ENCODE results near the gene ATP6V0B. TPM values are rescaled to one million over a fixed set of nuclear protein-coding genes. Genes with fewer than 3 reads are reported as not detected.

Gene ATP6V0B
- total RNA-seq, 1 donor from 2014 or later = 205 TPM

- Histone ChIP-seq H3K4me1 (peaks cover 63% of the 10 kb centered on the region), H3K4me3 (peak overlapping the region; percentile 81), H3K27me3 (ENCODE audit: low read depth) (no peaks in the 10 kb centered on the region), H3K36me3 (peaks cover 40% of the 10 kb centered on the region), H3K9me3 (no peaks in the 10 kb centered on the region), H3K27ac (peak overlapping the region; percentile 97)
- DNase-seq = no peak
- no peak for ATAC-seq
- no peak for TF ChIP-seq CTCF (IDR thresholded peaks at IDR 0.05)
- intact Hi-C loops (cut with DNase I) = no loop called here
These were observed 748 bp upstream of the ATP6V0B start for GRCh38 chr1:43973981-43974442.

- Histone ChIP-seq H3K27me3 (ENCODE audit: low read depth) (no peaks in the 10 kb centered on the region), H3K27ac (peak overlapping the region; percentile 97), H3K9me3 (no peaks in the 10 kb centered on the region), H3K4me3 (peak overlapping the region; percentile 81), H3K4me1 (peaks cover 62% of the 10 kb centered on the region), H3K36me3 (peaks cover 40% of the 10 kb centered on the region)
- ATAC-seq (peak; percentile 66 to 72), DNase-seq (peak; percentile 91)
- intact Hi-C loops (cut with DNase I) = no loop called here
- no peak for TF ChIP-seq CTCF (IDR thresholded peaks at IDR 0.05)
These were observed 645 bp downstream of the ATP6V0B start for GRCh38 chr1:43975249-43975961.

- no peak overlapping the region for H3K27ac ChIP-seq
- no peak for ATAC-seq
- intact Hi-C loops (cut with DNase I) = no loop called here
- H3K4me1 ChIP-seq = peaks cover 56% of the 10 kb centered on the region
- DNase-seq = no peak
- peak overlapping the region; percentile 81 for H3K4me3 ChIP-seq
- no peaks in the 10 kb centered on the region for H3K27me3 ChIP-seq (ENCODE audit: low read depth)
- H3K36me3 ChIP-seq = peaks cover 40% of the 10 kb centered on the region
- H3K9me3 ChIP-seq = no peaks in the 10 kb centered on the region
- no peak for TF ChIP-seq CTCF (IDR thresholded peaks at IDR 0.05)
These were observed 1.3 kb downstream of the ATP6V0B start for GRCh38 chr1:43976045-43976444.

GRCh38 chr1:43976890-43977289, 2.1 kb downstream of the ATP6V0B start:
- Histone ChIP-seq H3K9me3 (no peaks in the 10 kb centered on the region), H3K27me3 (ENCODE audit: low read depth) (no peaks in the 10 kb centered on the region), H3K4me3 (peak overlapping the region; percentile 11), H3K27ac (no peak overlapping the region), H3K4me1 (peaks cover 51% of the 10 kb centered on the region), H3K36me3 (peaks cover 34% of the 10 kb centered on the region)
- ATAC-seq = no peak
- no peak for TF ChIP-seq CTCF (IDR thresholded peaks at IDR 0.05)
- DNase-seq = no peak
- intact Hi-C loops (cut with DNase I) = no loop called here

GRCh38 chr1:43977376-43978263, 2.9 kb downstream of the ATP6V0B start:
- H3K27ac ChIP-seq = no peak overlapping the region
- peaks cover 51% of the 10 kb centered on the region for H3K4me1 ChIP-seq
- H3K27me3 ChIP-seq (ENCODE audit: low read depth) = no peaks in the 10 kb centered on the region
- DNase-seq = no peak
- H3K36me3 ChIP-seq = peaks cover 26% of the 10 kb centered on the region
- H3K9me3 ChIP-seq = no peaks in the 10 kb centered on the region
- no peak overlapping the region for H3K4me3 ChIP-seq
- no peak for ATAC-seq
- intact Hi-C loops (cut with DNase I) = no loop called here
- no peak for TF ChIP-seq CTCF (IDR thresholded peaks at IDR 0.05)

Measured in lower lobe of right lung (tissue), 2 donors.